ENCODE measurements around the gene SBF1. TPM values are rescaled to one million over a fixed set of nuclear protein-coding genes. Genes with fewer than 3 reads are reported as not detected.
A peak's percentile ranks its signal among the peaks of the same experiment; 100 is the strongest.

SBF1 gene
- total and polyA plus RNA-seq, 12 donors = 41.0 to 73.0 (median 48.1) TPM

- no peak for ATAC-seq
- H3K27me3 ChIP-seq = no peaks in the 10 kb centered on the region
- no peak for TF ChIP-seq CTCF (IDR thresholded peaks at IDR 0.05)
- 11 to 14% methylated on average over 3 of the region's 3 CpGs for WGBS, 2 donors
- peak overlapping the region in 9 of 10 donors; percentile 54 to 90 (median 77) for H3K4me3 ChIP-seq
- H3K27ac ChIP-seq = peak overlapping the region in 8 of 10 donors; percentile 81 to 96 (median 91)
- intact Hi-C loops (cut with DNase I) = loop anchor here in 6 of 10 donors (1.0 to 10.0 kb wide), 3 partner anchors 16 to 264 kb away; partner anchors contain the start of genes SCO2 (in 5 of the 6) and TUBGCP6 (in 4 of the 6)
- H3K9me3 ChIP-seq = no peaks in the 10 kb centered on the region
- no peak for DNase-seq
- peaks cover 13 to 33% (median 27%) of the 10 kb centered on the region in 9 donors for H3K4me1 ChIP-seq
- H3K36me3 ChIP-seq = peaks cover 3 to 38% (median 16%) of the 10 kb centered on the region in 9 donors
Measured at GRCh38 chr22:50508897-50509296, 34.1 kb upstream of the SBF1 start.

- Histone ChIP-seq H3K9me3 (no peaks in the 10 kb centered on the region), H3K4me1 (peaks cover 13 to 33% (median 27%) of the 10 kb centered on the region in 9 donors), H3K4me3 (peak within 1 kb of the TSS; percentile 75 to 100 (median 94)), H3K27me3 (no peaks in the 10 kb centered on the region), H3K36me3 (peaks cover 3 to 43% (median 19%) of the 10 kb centered on the region in 9 donors), H3K27ac (peak within 1 kb of the TSS; percentile 64 to 97 (median 94))
- intact Hi-C loops (cut with DNase I) = loop anchor here in 6 of 10 donors (1.0 to 10.0 kb wide), 5 partner anchors 17 to 263 kb away; partner anchors contain the start of genes SCO2 (in 5 of the 6), TUBGCP6 (in 4 of the 6) and SBF1 (in 3 of the 6)
- peak; percentile 95 to 97 for DNase-seq
- TF ChIP-seq CTCF (IDR thresholded peaks at IDR 0.05) = peak in 1 of 9 donors; percentile 10
- ATAC-seq = peak; percentile 74 to 88 (median 84)
- WGBS, 2 donors = 0 to 1% methylated on average over 56 to 76 of the region's 76 CpGs
Measured at GRCh38 chr22:50507991-50508884, 33.4 kb upstream of the SBF1 start, which contains the start of gene NCAPH2. TSS of gene NCAPH2 (plus strand) at chr22:50508224. CDS start at chr22:50508338, 114 bp downstream.

- ATAC-seq = peak; percentile 81 to 89 (median 86)
- TF ChIP-seq CTCF (IDR thresholded peaks at IDR 0.05) = peak in 3 of 9 donors; percentile 17 to 29 (median 28)
- no peaks in the 10 kb centered on the region for H3K27me3 ChIP-seq
- peak within 1 kb of the TSS; percentile 64 to 97 (median 94) for H3K27ac ChIP-seq
- peaks cover 13 to 33% (median 27%) of the 10 kb centered on the region in 9 donors for H3K4me1 ChIP-seq
- peak within 1 kb of the TSS; percentile 75 to 100 (median 94) for H3K4me3 ChIP-seq
- intact Hi-C loops (cut with DNase I) = loop anchor here in 5 of 10 donors (1.0 to 10.0 kb wide), 3 partner anchors 32 to 263 kb away; partner anchors contain the start of genes TUBGCP6 (in 4 of the 5) and SBF1 (in 3 of the 5)
- H3K9me3 ChIP-seq = no peaks in the 10 kb centered on the region
- 0 to 1% methylated on average over 25 to 47 of the region's 62 CpGs for WGBS, 2 donors
- H3K36me3 ChIP-seq = peaks cover 3 to 48% (median 23%) of the 10 kb centered on the region in 9 donors
- DNase-seq = peak; percentile 90 to 94
Measured at GRCh38 chr22:50507421-50507990, 32.7 kb upstream of the SBF1 start, which contains the start of gene LMF2. TSS of gene LMF2 (minus strand) at chr22:50507702. CDS start at chr22:50507675, 27 bp downstream.

Measured in heart right ventricle (tissue), 16 donors.